ENCODE measurements around the gene HIBADH. TPM values are rescaled to one million over a fixed set of nuclear protein-coding genes. Genes with fewer than 3 reads are reported as not detected.

HIBADH gene
- total and polyA plus RNA-seq, 2 of the 4 experiments (the other 2 are of a cell fraction): 36.6 to 52.5 TPM

- TF ChIP-seq MAZ (IDR thresholded peaks at IDR 0.05; ENCODE audit: borderline replicate concordance, low read depth, low read length) (no peak), POLR2A (IDR thresholded peaks at IDR 0.05; ENCODE audit: low read depth, low read length) (no peak), CTCF (conservative IDR thresholded peaks at IDR 0.05; ENCODE audit: low read depth, low read length) (no peak), ELK1 (IDR thresholded peaks at IDR 0.05; ENCODE audit: borderline replicate concordance, low read depth, low read length) (no peak), RFX5 (IDR thresholded peaks at IDR 0.05; ENCODE audit: low read depth, low read length) (no peak), BHLHE40 (IDR thresholded peaks at IDR 0.05; ENCODE audit: low read depth, low read length) (no peak), SMC3 (IDR thresholded peaks at IDR 0.05; ENCODE audit: low read depth, low read length) (no peak), USF2 (IDR thresholded peaks at IDR 0.05; ENCODE audit: low read depth, low read length) (no peak), FOS (IDR thresholded peaks at IDR 0.05; ENCODE audit: low read depth, low read length) (no peak), CHD1 (IDR thresholded peaks at IDR 0.05; ENCODE audit: low read depth, low read length) (no peak), RAD21 (IDR thresholded peaks at IDR 0.05; ENCODE audit: low read length) (no peak), NFE2L2 (IDR thresholded peaks at IDR 0.05; ENCODE audit: low read depth, low read length) (no peak), MXI1 (IDR thresholded peaks at IDR 0.05; ENCODE audit: borderline replicate concordance, low read depth, low read length) (no peak), MAFK (IDR thresholded peaks at IDR 0.05; ENCODE audit: low read depth, low read length) (no peak), CEBPB (IDR thresholded peaks at IDR 0.05; ENCODE audit: low read depth, low read length) (no peak), RCOR1 (IDR thresholded peaks at IDR 0.05; ENCODE audit: insufficient replicate concordance, low read length) (no peak)
Observed at GRCh38 chr7:27526611-27527347, 135.9 kb downstream of the HIBADH start.

More at GRCh38 chr7:27526611-27527347, 135.9 kb downstream of the HIBADH start:
- Histone ChIP-seq H2AFZ (replicated peaks; ENCODE audit: low read length, poor library complexity) (no peak overlapping the region), H3K27ac (ENCODE audit: insufficient read depth, low read length) (no peak overlapping the region), H3K18ac (ENCODE audit: low read depth, low read length) (no peak overlapping the region), H3K9me3 (ENCODE audit: control insufficient read depth, insufficient read depth, low read length) (no peaks in the 10 kb centered on the region), H4K5ac (ENCODE audit: low read depth, low read length) (no peak overlapping the region), H3K9ac (ENCODE audit: low read depth, low read length) (no peak overlapping the region), H2AK9ac (replicated peaks; ENCODE audit: low read depth, low read length, poor library complexity) (no peak overlapping the region), H3K9me1 (ENCODE audit: insufficient read depth, low read length) (peaks cover 3% of the 10 kb centered on the region; the same call in 1 of the 2 replicates), H3K23ac (ENCODE audit: low read depth, low read length) (no peak overlapping the region), H3K27me3 (ENCODE audit: control insufficient read depth, insufficient read depth, low read length) (no peaks in the 10 kb centered on the region), H4K8ac (ENCODE audit: low read depth in 2 of 2, low read length in 2 of 2) (no peak overlapping the region), H3K79me1 (ENCODE audit: low read depth in 1 of 2, low read length in 2 of 2) (no peaks in the 10 kb centered on the region), H3K56ac (ENCODE audit: extremely low read depth, insufficient read depth, low read length) (no peak overlapping the region), H2BK15ac (ENCODE audit: low read depth, low read length) (no peak overlapping the region), H3K4me3 (ENCODE audit: insufficient read depth, low read depth, low read length) (no peak overlapping the region), H3K4ac (ENCODE audit: low read depth, low read length) (no peak overlapping the region), H4K91ac (ENCODE audit: insufficient read depth, low read depth, low read length) (no peak overlapping the region), H2BK20ac (ENCODE audit: low read depth, low read length) (no peak overlapping the region), H3K14ac (replicated peaks; ENCODE audit: low read depth, low read length) (no peak overlapping the region), H3K36me3 (ENCODE audit: control insufficient read depth, insufficient read depth, low read length) (peaks cover 8% of the 10 kb centered on the region), H4K20me1 (ENCODE audit: insufficient read depth, low read length) (no peaks in the 10 kb centered on the region; the same call in 1 of the 2 replicates), H3K4me1 (ENCODE audit: control insufficient read depth, insufficient read depth, low read length) (peaks cover 2% of the 10 kb centered on the region; the same call in 1 of the 2 replicates), H2AK5ac (ENCODE audit: low read depth, low read length) (no peak overlapping the region), H2BK5ac (ENCODE audit: low read depth, low read length, poor library complexity, severe bottlenecking) (no peak overlapping the region), H2BK120ac (ENCODE audit: low read depth, low read length) (no peak overlapping the region), H3K4me2 (ENCODE audit: low read depth, low read length) (no peak overlapping the region)
- in situ Hi-C loops (cut with MboI; ENCODE audit: low sequenced_read_pairs): no loop called here
- POLR2A ChIA-PET (ENCODE audit: unreplicated experiment): no interaction called here
- intact Hi-C loops (cut with micrococcal nuclease): no loop called here
- WGBS, 2 experiments (ENCODE audit: extremely low coverage in 2 of 2, insufficient read length in 1 of 2): no CpG with 5 or more reads among the region's 1 CpG
- CTCF ChIA-PET: no interaction called here
- DNase-seq: no peak
- BruUV-seq (replicated peaks): no TSS peak
- ATAC-seq (ENCODE audit: low read depth): no peak
- dilution Hi-C loops (cut with HindIII; ENCODE audit: low sequenced_read_pairs, unreplicated experiment): no loop called here

All from IMR-90 (cell line).